DMS53 treated with DMSO at 0.1 percent for 48 hours (cell line): ENCODE results near the gene RAX2.
A peak's percentile ranks its signal among the peaks of the same experiment; 100 is the strongest.

ENCODE experiments used
- DNase-seq: peaks from one replicate; lab custom pipeline; 2025; ENCODE audit not compliant: unreplicated experiment; lab: John Stamatoyannopoulos, UW

RAX2 gene

DNA sequence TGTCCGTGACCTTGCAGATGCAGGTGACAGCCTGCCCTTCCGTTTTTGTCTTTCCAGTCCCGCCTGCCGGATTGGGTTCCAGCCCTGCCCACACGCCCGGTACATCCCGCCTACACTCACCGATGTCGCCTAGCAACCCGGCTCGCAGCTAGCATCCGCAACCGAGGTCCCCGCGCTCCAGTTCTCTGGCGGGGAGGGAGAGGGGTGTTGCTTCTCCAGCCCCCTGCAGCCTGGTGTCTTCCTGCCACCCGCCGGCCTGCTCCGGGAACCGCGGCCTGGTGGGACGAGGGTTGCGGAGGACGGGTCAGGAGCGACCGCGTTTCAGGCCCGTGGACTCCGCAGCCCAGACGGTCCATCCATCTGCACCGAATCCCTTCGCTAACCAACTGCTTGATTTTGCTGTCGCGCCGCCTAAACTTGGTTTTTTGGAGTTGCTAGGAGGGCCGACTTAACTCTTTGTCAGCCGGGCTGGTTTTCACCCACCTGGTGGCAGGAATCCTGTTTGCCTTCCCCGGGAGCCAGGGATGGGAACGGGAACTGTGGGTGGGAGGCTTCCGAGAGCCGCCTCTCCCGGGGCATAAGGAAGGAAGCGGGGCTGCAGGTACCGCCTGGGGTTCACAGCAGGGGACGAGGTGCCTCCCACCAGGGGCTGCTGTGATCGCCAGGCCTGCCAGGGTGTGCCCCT is 29.5 kb upstream of the RAX2 start:
- DNase-seq = no peak

DNA sequence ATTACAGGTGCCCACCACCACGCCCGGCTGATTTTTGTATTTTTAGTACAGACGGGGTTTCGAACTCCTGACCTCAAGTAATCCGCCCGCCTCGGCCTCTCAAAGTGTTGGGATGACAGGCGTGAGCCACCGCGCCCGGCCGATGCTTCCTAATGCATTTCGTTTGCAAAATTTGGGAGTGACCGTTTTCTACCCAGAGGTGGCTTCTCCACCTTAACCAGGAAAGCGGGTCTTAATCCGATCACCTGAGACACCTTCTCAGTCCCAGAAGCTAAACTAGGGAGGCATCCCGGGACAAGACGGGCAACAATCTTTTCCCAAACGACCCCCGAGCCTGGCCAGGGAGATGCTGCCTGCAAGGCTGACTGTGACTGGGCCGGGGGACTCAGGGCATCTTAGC is 29.0 kb upstream of the RAX2 start:
- no peak for DNase-seq

DNA sequence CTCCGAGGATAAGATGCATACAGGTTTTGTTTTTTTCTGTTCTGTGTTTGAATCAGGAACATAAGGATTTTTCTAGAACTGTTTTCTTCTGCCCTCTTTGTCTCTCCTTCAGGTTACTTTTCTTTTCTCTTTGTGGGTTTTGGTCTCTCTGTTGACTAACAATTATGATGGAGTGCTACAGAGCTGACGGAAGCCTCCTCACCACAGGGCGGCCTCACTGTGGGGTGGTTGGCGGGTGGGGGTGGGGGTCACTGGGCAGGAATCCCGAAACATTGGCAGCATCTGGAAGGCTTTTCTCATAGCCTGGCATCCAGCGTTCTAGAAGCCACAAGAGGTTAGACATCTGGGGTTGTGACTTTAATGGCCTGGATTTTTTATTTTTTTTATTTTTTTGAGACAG is 26.1 kb upstream of the RAX2 start:
- DNase-seq = no peak

DNA sequence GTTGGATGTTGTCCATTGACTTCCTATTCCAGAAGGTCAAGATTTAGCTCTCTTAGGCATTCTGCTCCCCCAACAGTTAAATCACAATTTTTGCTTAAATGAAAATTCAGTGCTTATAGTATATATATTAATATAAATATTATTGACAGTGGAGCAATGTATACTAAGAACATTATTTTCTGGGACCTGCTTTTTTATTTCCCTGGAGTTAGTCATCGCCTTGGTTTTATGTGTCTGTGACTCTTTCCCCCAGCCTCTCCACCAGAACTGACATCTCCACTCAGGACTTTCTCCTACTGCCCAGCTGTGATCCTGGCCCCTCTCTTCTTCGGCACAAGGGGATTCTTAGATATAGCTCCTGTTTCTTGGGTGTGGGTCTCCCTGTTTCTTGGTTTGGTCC is 24.3 kb upstream of the RAX2 start:
- DNase-seq = no peak

DNA sequence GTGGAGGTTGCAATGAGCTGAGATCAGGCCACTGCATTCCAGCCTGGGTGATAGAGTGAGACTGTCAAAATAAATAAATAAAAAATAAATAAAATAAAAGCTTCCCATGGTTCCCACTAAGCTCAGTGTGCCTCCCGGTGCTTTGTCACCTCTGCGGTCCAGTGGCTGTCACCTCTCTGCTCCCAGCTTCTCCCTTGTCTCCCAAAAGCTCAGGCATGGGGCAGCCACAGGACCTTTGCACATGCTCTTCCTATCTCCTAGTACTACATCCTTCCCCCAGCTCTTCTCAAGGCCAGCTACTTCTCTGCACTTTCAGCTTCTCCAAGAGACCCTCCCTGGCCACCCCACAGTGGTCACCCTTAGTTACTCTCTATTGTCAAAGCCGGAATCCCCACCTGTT is 21.8 kb upstream of the RAX2 start:
- DNase-seq = no peak

DNA sequence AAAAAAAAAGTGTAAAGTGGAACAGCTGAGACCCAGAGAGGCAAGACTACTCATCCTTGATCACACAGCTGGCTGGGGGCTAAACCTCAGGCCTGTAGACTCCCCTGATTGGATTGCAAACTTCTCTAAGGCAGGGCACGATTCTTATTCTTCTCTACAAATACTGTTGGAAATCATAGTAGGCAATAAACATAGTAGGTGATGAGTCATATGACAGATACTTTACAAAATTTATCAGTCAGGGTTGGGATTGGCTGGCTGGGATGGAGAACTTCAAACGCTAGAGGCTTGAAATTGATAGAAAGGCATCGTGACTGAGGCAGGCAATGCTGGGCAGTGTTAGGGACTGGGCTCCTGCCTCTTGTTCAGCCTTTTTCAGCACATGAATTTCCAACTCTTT is 20.1 kb upstream of the RAX2 start:
- no peak for DNase-seq

DNA sequence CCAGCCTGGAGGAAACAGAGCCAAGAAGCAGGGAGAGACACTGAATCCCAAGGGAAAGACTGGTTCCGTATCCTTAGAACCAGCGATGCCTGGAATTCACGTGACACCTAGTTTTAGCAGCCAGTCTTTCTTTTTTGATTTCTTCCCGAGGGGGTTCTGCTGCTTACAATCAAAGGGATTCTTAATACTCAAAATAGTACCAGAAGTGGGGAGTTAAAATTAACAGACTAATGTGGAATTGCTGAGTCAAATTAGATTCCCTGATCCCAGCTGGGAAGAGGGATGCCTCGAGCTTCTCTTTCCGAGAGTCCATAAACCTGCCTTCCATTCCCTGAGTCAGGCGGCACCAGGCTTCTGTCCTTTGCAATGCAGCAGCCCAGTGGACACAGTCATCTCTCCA is 18.9 kb upstream of the RAX2 start:
- no peak for DNase-seq

DNA sequence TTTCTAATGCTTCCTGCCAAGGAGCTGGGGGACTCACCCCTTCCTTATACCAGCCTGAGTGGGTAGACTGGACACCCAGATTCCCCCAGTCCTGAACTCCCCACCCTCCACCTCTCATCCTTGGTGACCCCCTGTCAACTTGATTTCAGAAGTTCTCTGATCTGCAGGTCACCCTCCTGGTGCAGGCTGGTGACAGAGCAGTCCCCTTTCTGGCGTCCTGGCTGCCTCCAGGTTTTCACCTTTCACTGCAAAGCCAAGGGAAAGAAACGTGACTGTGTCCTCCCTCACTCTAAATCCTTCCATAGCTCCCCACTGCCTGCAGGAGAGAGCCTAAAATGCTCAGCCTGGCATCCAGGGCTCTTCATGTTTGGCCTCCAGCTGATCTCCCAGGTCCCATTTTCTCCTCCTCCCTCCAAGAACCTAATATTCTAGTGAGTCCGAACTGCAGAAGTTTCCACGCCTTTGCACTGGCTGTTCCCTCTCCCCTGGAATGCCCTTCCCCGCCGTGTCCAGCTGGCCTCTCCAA is 18.2 kb upstream of the RAX2 start:
- DNase-seq = no peak

DNA sequence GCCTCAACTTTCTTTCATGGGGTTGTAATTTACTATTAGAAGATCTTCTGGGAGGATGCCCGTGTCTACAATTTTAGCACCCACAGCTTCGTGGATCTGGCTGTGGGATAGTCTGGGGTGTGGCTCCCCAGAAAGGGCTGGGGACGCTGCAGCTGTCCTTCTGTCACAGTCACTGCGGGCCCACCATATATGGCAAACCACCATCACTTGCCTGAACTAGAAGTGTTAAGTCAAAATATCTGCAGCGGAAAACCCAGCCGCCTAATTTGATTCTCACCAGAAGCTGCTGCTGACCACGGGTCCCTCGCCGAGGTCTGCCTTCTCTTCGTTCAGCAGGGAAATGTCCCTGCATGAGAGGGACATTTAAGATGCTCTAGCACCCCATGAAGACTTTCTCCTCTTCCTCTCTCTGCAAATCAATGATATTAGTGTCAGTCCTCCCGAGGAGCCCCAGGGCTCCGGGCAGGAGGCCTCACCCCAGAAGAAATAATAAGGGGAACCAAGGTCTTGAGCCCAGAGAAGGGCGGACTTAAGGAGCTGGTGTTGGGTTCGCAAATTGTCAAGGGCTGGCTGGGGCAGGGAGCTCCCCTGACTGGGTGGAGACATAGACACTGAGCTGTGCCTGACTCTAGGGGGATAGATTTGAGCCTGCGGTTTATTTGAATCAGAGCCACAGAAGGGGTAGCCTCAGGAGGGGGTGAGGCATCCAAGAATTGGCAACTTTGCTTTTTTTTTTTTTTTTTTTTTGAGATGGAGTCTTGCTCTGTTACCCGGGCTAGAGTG is 17.2 kb upstream of the RAX2 start:
- DNase-seq = no peak

DNA sequence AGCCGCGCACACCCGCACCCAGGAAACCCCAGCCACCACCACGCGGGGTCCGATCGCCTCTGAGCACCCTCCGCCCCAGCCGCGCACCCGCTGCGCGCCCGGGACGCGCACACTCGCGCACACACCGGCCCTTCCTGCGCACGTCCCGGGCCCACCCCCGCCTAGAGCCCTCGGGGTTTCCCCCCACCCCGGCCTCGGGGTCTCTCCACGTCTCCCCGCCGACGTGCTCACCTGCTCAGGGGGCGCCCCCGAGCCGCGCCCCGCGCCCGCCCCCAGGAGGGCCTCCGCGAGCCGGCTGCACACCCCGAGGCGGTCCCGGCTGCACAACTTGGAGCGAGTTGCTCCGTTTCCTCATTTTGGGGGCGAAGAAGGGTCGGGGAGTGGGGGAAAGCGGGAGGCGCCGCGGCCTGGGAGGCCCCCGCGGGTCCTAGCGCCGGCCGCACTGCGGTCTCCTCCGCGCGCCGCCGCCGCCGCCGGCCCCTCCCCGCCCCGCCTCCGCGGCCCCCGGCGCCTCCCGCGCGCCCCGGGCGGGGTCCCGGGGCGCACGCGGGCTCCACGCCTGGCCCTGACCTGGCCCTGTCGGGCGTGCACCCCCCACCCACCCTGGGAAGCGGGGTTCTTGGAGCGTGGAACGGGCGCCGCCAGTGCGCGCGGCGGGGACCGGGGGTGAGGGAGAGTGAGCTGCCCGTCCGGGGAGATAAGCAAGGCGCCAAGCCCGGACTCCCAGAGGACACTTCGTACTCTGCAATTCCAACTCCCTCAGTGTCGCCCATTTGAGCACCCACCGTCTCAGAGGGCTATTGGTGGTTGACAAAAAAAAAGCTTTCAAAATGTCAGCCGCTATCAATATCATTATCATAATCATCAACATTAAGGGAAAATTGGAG is 14.2 kb upstream of the RAX2 start, which contains the start of gene MATK:
MATK (minus strand) TSS at position 444 of the 887 bp plus-strand sequence. CDS start 1,246 bp downstream, outside the sequence.
- no peak for DNase-seq

DNA sequence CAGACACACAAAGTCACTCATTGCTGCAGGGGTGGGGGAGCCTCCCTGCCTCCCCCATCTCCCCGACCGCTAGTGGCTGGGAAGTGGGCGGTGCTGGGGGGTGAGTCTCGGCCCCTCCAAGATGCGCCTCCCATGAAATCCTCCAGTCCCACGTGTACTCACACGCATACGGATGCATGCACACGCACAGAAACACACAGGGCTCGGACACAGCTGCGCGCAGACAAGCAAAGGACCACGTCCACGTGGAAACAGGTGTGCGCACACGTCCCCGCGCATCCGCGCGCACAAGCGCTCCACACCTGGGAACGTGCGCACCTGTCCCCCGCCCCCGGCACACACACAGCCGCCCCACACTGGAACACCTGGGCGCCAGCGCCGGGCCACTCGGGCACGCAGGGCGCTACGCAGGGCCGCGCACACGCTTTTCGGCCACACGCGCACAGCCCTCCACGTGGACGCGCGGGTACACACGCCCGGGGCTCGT is 13.5 kb upstream of the RAX2 start:
- DNase-seq = no peak

DNA sequence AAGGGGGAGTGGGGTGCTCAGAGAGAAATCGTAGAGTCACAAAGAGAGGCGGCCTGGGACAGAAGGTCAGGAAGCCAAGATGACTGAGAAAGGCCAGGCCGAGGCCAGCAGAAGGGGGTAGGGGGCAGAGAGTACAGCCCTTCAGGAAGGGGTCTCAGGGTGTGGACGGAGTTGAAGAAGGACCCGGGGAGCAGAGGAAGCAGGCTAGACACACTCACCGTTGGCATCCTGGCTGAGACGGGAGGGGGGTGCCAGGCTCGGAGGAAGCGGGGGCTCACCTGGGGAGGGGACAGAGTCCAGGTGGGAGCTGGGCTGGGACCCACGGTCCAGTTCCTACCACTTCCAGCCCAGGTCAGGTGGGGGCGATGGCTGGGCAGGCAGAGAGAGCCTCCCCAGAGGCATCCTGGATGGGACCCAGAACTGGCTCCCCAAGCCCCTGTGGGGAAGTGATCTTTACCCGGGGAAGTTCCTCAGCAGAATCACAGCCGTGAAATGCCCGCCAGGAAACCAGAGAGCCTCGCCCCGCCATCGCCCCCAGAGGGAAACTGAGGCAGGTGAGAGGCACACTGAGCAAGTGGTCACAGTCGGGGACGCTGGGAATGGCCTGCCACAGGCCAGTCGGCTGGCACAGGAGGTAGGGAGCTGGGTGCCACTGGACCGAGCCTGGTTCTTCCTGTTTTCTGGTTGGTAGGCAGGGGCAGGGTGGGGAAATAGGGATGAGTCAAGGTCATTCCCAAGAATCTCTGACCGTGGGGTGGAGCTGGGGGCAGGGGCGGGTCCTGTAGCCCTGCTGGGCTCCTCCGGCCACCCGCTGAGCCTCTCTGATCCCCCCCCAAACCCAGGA is 12.8 kb upstream of the RAX2 start:
- no peak for DNase-seq

DNA sequence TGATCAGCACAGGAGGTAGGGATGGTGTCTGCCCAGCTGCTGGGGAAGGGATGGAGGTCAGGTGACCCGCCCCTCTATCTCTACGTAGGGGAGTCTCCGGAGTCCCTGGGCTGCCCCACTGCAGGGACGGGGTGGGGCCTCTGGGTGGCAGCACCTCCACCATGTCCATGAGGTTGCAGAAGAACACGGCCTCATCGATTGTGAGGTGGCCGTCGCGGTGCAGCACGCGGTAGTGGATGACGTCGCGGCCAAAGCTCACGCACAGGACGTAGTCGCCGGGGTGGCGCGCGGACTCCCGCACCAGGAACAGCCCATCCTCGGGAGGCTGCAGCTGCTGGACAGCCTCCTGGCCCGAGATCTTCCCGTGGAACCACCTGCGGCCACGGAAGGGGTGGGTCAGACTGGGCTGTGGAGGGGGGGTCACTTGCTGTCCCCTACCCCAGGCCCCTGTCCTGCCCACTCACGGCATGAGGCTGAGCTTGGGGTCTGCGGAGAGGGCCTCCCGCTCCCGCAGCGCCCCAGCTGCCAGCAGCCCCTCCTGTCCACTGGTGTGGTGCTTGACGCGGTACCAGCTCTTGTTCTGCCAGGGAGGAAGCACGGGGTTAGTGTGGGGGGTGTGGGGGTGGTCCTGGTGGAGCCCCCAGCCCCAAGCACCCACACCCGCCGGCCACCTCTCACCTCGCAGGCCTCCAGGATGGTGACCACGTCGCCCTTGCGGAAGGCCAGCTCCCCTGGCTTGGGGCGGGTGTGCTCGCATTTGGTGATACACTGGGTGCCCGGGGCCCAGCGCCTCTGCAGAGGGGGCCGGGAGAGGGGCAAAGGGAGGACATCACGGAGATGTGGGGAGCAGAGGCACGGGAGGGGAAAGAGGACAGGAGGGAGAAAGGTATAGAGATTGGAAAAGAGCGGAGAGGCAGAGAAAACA is 11.9 kb upstream of the RAX2 start:
- peak; percentile 3 for DNase-seq

DNA sequence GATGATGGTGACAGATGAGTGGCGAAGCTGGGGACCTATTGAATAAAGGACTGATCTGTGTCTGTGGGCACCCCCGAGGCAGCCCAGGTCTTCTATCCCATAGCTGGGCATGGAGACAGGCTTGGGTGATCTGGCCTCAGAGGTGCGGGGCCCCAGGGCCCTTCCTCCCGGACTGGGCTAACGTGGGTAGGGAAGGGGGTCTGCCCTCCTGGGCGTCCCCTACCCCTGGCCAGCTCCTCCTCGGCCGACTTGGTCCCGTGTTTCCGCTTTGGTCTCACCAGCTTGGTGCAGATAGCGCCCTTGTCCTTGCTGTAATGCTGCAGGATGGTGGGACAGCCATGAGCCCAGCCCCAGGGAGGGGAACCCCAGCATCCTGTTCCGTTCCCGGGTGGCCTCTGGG is 10.9 kb upstream of the RAX2 start:
- DNase-seq = no peak

DNA sequence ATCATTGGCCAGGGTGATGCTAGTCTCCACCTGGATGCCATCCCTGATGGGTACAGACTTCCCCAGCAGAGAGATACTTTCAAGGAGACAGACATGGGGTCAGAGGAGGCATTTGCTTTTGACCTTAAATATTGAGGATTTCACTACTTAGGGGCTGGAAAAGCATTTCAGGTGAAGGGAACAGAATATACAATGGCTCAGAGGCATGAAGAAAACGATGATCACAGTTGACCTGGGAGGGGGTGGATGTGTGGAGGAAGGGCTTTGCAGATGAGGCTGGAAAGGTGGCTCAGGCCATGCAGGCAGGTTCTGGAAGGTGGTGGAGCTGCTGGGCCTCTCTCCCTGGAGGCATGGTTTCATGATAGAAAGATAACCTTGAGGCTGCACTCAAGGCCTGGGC is 10.3 kb upstream of the RAX2 start:
- no peak for DNase-seq

DNA sequence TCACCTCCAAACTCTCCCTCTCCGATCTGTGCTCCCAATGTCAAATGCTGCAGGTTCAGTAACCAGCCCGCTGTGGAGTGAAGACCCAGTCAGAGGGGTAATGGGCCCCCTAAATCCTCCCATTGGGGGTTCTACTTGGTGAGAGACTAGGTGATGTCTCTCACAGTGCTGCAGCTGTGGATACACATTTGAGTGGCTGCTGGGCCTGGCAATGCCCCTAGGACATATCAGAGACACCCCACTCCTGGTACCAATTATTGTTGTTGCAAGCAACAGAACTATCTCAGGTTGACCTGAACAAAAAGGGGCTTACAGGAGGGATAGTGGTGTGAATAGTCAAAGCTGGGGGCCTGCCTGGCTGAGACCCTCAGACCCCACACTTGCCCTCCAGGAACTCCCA is 9.6 kb upstream of the RAX2 start:
- DNase-seq = no peak

DNA sequence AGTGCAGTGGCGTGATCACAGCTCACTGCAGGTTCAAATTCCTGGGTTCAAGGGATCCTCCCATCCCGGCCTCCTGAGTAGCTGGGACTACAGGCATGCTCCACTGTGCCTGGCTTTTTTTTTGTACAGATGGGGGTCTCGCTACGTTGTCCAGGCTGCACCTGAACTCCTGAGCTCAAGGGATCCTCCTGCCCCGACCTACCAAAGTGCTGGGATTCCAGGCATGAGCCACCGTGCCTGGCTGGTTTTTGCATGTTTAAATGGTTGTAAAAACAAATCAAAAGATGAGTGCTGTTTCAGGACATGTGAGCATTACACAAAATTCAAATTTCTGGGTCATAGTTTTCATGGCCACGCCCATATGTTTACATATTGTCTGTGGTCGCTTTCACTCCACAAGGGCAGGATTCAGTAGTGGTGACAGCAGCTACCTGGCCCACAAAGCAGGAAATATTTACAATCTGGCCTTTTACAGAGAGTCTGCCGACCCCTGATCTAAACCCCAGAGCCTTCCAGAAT is 8.8 kb upstream of the RAX2 start:
- DNase-seq = no peak

DNA sequence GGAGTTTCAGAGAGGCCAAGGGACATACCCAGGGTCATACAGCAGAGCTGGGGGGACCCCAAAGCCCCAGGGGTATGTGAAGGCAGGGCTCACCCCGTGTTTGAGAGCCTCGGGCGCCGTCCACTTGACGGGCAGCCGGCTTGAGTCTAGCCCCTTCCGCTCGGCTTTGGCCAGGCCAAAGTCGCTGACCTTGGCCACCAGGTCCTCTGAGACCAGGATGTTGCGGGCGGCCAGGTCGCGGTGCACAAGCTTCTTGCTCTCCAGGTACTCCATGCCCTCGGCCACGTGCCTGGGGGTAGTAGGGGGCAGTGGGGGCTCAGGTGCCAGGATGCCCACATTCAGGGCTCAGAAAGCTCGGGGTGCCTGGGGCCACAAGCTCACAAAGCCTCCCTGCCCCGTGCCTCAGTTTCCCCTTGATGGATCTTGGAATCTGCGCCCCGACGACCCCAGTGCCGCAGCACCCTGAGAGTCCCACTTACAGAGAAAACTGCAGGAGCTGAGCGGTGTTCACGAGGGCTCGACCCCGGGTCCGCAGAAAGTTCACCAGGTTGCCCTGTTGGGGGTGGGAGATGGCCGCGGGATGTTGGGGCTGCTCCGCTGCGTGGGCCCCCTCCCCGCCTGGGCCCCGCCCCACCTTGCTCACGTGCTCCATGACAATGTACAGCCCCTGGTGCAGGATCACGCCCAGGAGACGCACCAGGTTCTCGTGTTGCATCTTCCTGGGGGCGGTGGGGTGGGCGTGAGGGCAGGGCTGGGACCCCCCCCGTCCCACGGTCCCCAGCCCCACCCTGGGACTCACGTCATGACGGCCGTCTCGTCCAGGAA is 7.1 kb upstream of the RAX2 start:
- DNase-seq = no peak
